GM12801 (cell line): ENCODE results near the gene CTBP1.

Experiments
- CTCF ChIP-seq: IDR thresholded peaks from one replicate; pipeline ENCODE4 v1.5.1; 2011; ENCODE audit warnings: control low read depth; ENCODE audit not compliant: insufficient read length; ENCODE audit errors: extremely low read depth

CTBP1 gene

GRCh38 chr4:1167244-1167949 is 81.5 kb downstream of the CTBP1 start:
- TF ChIP-seq CTCF: no peak

GRCh38 chr4:1166509-1167243 is 82.3 kb downstream of the CTBP1 start:
- TF ChIP-seq CTCF: no peak

- no peak for TF ChIP-seq CTCF
These were observed 83.9 kb downstream of the CTBP1 start for GRCh38 chr4:1164956-1165545.

GRCh38 chr4:1164444-1164843 is 84.5 kb downstream of the CTBP1 start:
- no peak for TF ChIP-seq CTCF

GRCh38 chr4:1164040-1164439 is 84.9 kb downstream of the CTBP1 start:
- no peak for TF ChIP-seq CTCF
